HEK293 (cell line): ENCODE measurements around the gene TTLL10.

Source experiments
- CTCF ChIA-PET: fragments of 350-600 bp; formaldehyde crosslinking; extraction: SDS; loops from one replicate; lab custom pipeline; 2021; ENCODE audit warnings: antibody characterized with exemption; lab: Yijun Ruan, JAX
- POLR2A ChIA-PET: fragments of 300-600 bp; formaldehyde crosslinking; extraction: SDS; loops from one replicate; lab custom pipeline; 2020; ENCODE audit warnings: antibody characterized with exemption, inconsistent platforms; lab: Yijun Ruan, JAX
- H3K27ac ChIP-seq: fragments of 200-500 bp; sonication (Bioruptor generic); 2 replicates; pipeline ENCODE4 v1.5.1; 2014; ENCODE audit warnings: low read depth, low read length, control low read depth, inconsistent platforms; ENCODE audit errors: extremely low read depth
- H3K36me3 ChIP-seq, 2 experiments: fragments of 200-500 bp in 1 of 2; sonication (Bioruptor generic) in 1 of 2; 1 replicate in 1 of 2; 2 replicates in 1 of 2; pipeline ENCODE4 v1.5.1; 2014 to 2017; ENCODE audit warnings: inconsistent platforms in 2 of 2, low read length in 2 of 2; ENCODE audit not compliant: control insufficient read depth in 2 of 2, insufficient read depth in 1 of 2
- H3K4me1 ChIP-seq: fragments of 200-500 bp; sonication (Bioruptor generic); 2 replicates; pipeline ENCODE4 v1.5.1; 2014; ENCODE audit warnings: mild to moderate bottlenecking, low read length, inconsistent platforms; ENCODE audit not compliant: control insufficient read depth, insufficient read depth
- H3K4me3 ChIP-seq: 2 replicates; pipeline ENCODE4 v1.5.1; 2011; ENCODE audit warnings: low read depth, mild to moderate bottlenecking, control low read depth, low read length, moderate library complexity
- H3K9me3 ChIP-seq: fragments of 200-500 bp; sonication (Bioruptor generic); 2 replicates; pipeline ENCODE4 v1.5.1; 2014; ENCODE audit warnings: low read depth, low read length, inconsistent platforms; ENCODE audit not compliant: control insufficient read depth, insufficient read depth
- BCL11A ChIP-seq: fragments of 450-650 bp; formaldehyde crosslinking; IDR thresholded peaks from 2 replicates; pipeline ENCODE4 v1.5.1; 2016; ENCODE audit warnings: low read depth, missing biosample characterization, missing genetic modification characterization
- GLIS1 ChIP-seq: fragments of 450-650 bp; formaldehyde crosslinking; IDR thresholded peaks from 2 replicates; pipeline ENCODE4 v1.5.1; 2016; ENCODE audit warnings: missing biosample characterization, missing genetic modification characterization
- HOXA7 ChIP-seq: sonication (generic); formaldehyde crosslinking; IDR thresholded peaks from 2 replicates; pipeline ENCODE4 v1.8.1; 2022; ENCODE audit warnings: missing genetic modification reagents, borderline replicate concordance
- SETDB1 ChIP-seq: IDR thresholded peaks from one replicate; pipeline ENCODE4 v1.6.1; 2017; ENCODE audit warnings: mild to moderate bottlenecking, low read length, moderate library complexity, mixed read lengths; ENCODE audit not compliant: insufficient read length
- ZBTB1 ChIP-seq: fragments of 450-650 bp; formaldehyde crosslinking; IDR thresholded peaks from 2 replicates; pipeline ENCODE4 v1.5.1; 2016; ENCODE audit warnings: missing biosample characterization, missing genetic modification characterization
- ZBTB48 ChIP-seq: fragments of 450-650 bp; formaldehyde crosslinking; IDR thresholded peaks from 2 replicates; pipeline ENCODE4 v1.5.1; 2016; ENCODE audit warnings: missing biosample characterization, missing genetic modification characterization
- ZNF112 ChIP-seq: fragments of 450-650 bp; formaldehyde crosslinking; IDR thresholded peaks from 2 replicates; pipeline ENCODE4 v1.5.0; 2017; ENCODE audit warnings: missing biosample characterization, missing genetic modification characterization
- ZNF133 ChIP-seq: fragments of 450-650 bp; formaldehyde crosslinking; IDR thresholded peaks from 2 replicates; pipeline ENCODE4 v1.5.1; 2016; ENCODE audit warnings: missing biosample characterization, missing genetic modification characterization
- ZNF140 ChIP-seq: fragments of 450-650 bp; formaldehyde crosslinking; IDR thresholded peaks from 2 replicates; pipeline ENCODE4 v1.5.1; 2016; ENCODE audit warnings: missing biosample characterization, missing genetic modification characterization
- ZNF2 ChIP-seq: fragments of 450-650 bp; formaldehyde crosslinking; IDR thresholded peaks from 2 replicates; pipeline ENCODE4 v1.5.1; 2016; ENCODE audit warnings: missing biosample characterization, missing genetic modification characterization
- ZNF223 ChIP-seq: fragments of 450-650 bp; formaldehyde crosslinking; IDR thresholded peaks from 2 replicates; pipeline ENCODE4 v1.5.1; 2016; ENCODE audit warnings: missing biosample characterization, missing genetic modification characterization
- ZNF302 ChIP-seq: fragments of 450-650 bp; formaldehyde crosslinking; IDR thresholded peaks from 2 replicates; pipeline ENCODE4 v1.5.1; 2016; ENCODE audit warnings: missing biosample characterization, missing genetic modification characterization, low read depth
- ZNF341 ChIP-seq: fragments of 450-650 bp; formaldehyde crosslinking; IDR thresholded peaks from 2 replicates; pipeline ENCODE4; 2016; ENCODE audit warnings: low read depth, missing biosample characterization, missing genetic modification characterization
- ZNF473 ChIP-seq: fragments of 450-650 bp; formaldehyde crosslinking; IDR thresholded peaks from 2 replicates; pipeline ENCODE4 v1.5.1; 2017; ENCODE audit warnings: missing biosample characterization, missing genetic modification characterization
- ZNF555 ChIP-seq: fragments of 450-650 bp; formaldehyde crosslinking; conservative IDR thresholded peaks from 2 replicates; pipeline ENCODE4 v1.5.1; 2017; ENCODE audit warnings: missing biosample characterization, mild to moderate bottlenecking, missing genetic modification characterization, inconsistent platforms
- ZNF624 ChIP-seq: fragments of 450-650 bp; formaldehyde crosslinking; IDR thresholded peaks from 2 replicates; pipeline ENCODE4 v1.5.1; 2017; ENCODE audit warnings: missing biosample characterization, missing genetic modification characterization
- ZNF626 ChIP-seq: fragments of 450-650 bp; sonication (Bioruptor Pico); formaldehyde crosslinking; IDR thresholded peaks from 2 replicates; pipeline ENCODE4 v1.5.1; 2018; ENCODE audit warnings: missing biosample characterization, missing genetic modification characterization, inconsistent platforms
- ZNF677 ChIP-seq: fragments of 450-650 bp; IDR thresholded peaks from 2 replicates; pipeline ENCODE4 v1.5.0; 2018; ENCODE audit warnings: missing biosample characterization, mild to moderate bottlenecking, missing genetic modification characterization, moderate library complexity
- ZXDB ChIP-seq: fragments of 450-650 bp; formaldehyde crosslinking; IDR thresholded peaks from 2 replicates; pipeline ENCODE4 v1.5.1; 2016; ENCODE audit warnings: missing biosample characterization, missing genetic modification characterization
- TF ChIP-seq, protein P1 (sequence below): fragments of 450-650 bp; formaldehyde crosslinking; IDR thresholded peaks from 2 replicates; pipeline ENCODE4 v1.5.1; 2016; ENCODE audit warnings: missing biosample characterization, missing genetic modification characterization
- TF ChIP-seq, protein P2 (sequence below): fragments of 450-650 bp; formaldehyde crosslinking; IDR thresholded peaks from 2 replicates; pipeline ENCODE4 v1.5.1; 2016; ENCODE audit warnings: missing biosample characterization, missing genetic modification characterization
- TF ChIP-seq, protein P3 (sequence below): fragments of 450-650 bp; formaldehyde crosslinking; conservative IDR thresholded peaks from 2 replicates; pipeline ENCODE4 v1.5.1; 2016; ENCODE audit warnings: low read depth, missing biosample characterization, missing genetic modification characterization
- TF ChIP-seq, protein P4 (sequence below): fragments of 450-650 bp; formaldehyde crosslinking; IDR thresholded peaks from 2 replicates; pipeline ENCODE4 v1.5.0; 2017; ENCODE audit warnings: missing biosample characterization, missing genetic modification characterization, borderline replicate concordance
- TF ChIP-seq, protein P5 (sequence below): fragments of 450-650 bp; formaldehyde crosslinking; IDR thresholded peaks from 2 replicates; pipeline ENCODE4 v1.5.1; 2017; ENCODE audit warnings: missing biosample characterization, missing genetic modification characterization

Gene TTLL10

DNA sequence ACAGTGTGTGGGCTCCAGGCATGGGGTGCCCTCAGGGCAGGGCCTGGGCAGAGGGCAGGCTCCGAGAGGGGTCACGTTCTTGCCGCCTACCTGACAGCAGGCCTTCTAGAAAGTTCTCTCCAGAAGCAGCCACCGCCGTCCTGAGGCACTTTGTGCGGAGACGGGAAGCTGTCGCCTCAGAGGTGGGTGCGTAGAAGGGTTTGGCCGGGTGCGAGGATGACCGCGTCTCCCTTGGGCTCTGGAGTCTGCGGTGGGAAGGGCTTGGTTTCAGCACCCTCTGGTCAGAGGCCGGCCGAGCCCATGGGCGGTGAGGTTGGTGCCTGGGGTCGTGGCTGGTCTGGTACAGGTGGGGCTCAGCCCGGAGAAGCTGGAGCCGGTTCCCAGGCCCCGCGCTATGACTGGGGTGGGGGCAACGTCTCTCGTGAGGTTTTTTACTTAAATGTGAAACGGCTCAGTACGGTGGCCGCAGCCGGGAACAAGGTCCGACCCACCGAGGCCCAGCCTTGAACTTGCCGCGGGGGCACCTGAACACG lies 10.1 kb upstream of the TTLL10 start:
- POLR2A ChIA-PET, result no interaction called here

DNA sequence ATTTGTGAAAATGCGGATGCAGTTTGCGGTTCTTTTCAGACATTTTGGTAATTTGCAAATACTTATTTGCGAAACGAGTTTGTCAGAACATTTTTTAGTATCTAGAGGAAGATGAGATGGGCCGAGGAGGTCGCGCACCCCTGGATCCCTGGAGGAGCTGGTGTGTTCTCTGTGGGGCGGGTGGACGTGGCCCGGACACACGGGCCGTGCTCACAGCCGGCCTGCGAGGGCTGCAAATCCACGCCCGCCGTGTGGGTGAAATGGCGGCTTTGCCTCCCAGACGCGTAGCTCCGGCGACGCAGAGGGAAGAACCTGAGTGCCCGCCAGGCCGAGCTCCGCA lies 9.3 kb upstream of the TTLL10 start:
- Histone ChIP-seq H3K4me1 (no peaks in the 10 kb centered on the region), H3K27ac (no peak overlapping the region), H3K4me3 (peak overlapping the region; percentile 29), H3K9me3 (no peaks in the 10 kb centered on the region), H3K36me3 (no peaks in the 10 kb centered on the region)
- ChIA-PET POLR2A (no interaction called here), CTCF (no interaction called here)
- no peak for TF ChIP-seq ZNF140 (tag by site-specific recombination)
- no peak for TF ChIP-seq BCL11A (tag by site-specific recombination)
- no peak for TF ChIP-seq ZNF2
- no peak for TF ChIP-seq ZNF624 (tag by site-specific recombination)
- TF ChIP-seq ZNF302 (tag by site-specific recombination), result no peak
- TF ChIP-seq ZNF341, result no peak
- TF ChIP-seq, protein P1, sequence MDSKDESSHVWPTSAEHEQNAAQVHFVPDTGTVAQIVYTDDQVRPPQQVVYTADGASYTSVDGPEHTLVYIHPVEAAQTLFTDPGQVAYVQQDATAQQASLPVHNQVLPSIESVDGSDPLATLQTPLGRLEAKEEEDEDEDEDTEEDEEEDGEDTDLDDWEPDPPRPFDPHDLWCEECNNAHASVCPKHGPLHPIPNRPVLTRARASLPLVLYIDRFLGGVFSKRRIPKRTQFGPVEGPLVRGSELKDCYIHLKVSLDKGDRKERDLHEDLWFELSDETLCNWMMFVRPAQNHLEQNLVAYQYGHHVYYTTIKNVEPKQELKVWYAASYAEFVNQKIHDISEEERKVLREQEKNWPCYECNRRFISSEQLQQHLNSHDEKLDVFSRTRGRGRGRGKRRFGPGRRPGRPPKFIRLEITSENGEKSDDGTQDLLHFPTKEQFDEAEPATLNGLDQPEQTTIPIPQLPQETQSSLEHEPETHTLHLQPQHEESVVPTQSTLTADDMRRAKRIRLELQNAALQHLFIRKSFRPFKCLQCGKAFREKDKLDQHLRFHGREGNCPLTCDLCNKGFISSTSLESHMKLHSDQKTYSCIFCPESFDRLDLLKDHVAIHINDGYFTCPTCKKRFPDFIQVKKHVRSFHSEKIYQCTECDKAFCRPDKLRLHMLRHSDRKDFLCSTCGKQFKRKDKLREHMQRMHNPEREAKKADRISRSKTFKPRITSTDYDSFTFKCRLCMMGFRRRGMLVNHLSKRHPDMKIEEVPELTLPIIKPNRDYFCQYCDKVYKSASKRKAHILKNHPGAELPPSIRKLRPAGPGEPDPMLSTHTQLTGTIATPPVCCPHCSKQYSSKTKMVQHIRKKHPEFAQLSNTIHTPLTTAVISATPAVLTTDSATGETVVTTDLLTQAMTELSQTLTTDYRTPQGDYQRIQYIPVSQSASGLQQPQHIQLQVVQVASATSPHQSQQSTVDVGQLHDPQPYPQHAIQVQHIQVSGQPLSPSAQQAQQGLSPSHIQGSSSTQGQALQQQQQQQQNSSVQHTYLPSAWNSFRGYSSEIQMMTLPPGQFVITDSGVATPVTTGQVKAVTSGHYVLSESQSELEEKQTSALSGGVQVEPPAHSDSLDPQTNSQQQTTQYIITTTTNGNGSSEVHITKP (tag by site-specific recombination), result no peak
- TF ChIP-seq, protein P2, sequence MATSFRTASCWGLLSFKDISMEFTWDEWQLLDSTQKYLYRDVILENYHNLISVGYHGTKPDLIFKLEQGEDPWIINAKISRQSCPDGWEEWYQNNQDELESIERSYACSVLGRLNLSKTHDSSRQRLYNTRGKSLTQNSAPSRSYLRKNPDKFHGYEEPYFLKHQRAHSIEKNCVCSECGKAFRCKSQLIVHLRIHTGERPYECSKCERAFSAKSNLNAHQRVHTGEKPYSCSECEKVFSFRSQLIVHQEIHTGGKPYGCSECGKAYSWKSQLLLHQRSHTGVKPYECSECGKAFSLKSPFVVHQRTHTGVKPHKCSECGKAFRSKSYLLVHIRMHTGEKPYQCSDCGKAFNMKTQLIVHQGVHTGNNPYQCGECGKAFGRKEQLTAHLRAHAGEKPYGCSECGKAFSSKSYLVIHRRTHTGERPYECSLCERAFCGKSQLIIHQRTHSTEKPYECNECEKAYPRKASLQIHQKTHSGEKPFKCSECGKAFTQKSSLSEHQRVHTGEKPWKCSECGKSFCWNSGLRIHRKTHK (tag by site-specific recombination), result no peak

More for the DNA sequence above, 10.1 kb upstream of the TTLL10 start:
- TF ChIP-seq ZNF624 (tag by site-specific recombination), result no peak
- no peak for TF ChIP-seq ZXDB
- no peak for TF ChIP-seq ZBTB1 (tag by site-specific recombination)
- TF ChIP-seq ZNF133 (tag by site-specific recombination), result no peak
- TF ChIP-seq SETDB1, result no peak
- no peak for TF ChIP-seq GLIS1 (tag by site-specific recombination)
- no peak for TF ChIP-seq ZNF473 (tag by site-specific recombination)
- TF ChIP-seq, protein P3, sequence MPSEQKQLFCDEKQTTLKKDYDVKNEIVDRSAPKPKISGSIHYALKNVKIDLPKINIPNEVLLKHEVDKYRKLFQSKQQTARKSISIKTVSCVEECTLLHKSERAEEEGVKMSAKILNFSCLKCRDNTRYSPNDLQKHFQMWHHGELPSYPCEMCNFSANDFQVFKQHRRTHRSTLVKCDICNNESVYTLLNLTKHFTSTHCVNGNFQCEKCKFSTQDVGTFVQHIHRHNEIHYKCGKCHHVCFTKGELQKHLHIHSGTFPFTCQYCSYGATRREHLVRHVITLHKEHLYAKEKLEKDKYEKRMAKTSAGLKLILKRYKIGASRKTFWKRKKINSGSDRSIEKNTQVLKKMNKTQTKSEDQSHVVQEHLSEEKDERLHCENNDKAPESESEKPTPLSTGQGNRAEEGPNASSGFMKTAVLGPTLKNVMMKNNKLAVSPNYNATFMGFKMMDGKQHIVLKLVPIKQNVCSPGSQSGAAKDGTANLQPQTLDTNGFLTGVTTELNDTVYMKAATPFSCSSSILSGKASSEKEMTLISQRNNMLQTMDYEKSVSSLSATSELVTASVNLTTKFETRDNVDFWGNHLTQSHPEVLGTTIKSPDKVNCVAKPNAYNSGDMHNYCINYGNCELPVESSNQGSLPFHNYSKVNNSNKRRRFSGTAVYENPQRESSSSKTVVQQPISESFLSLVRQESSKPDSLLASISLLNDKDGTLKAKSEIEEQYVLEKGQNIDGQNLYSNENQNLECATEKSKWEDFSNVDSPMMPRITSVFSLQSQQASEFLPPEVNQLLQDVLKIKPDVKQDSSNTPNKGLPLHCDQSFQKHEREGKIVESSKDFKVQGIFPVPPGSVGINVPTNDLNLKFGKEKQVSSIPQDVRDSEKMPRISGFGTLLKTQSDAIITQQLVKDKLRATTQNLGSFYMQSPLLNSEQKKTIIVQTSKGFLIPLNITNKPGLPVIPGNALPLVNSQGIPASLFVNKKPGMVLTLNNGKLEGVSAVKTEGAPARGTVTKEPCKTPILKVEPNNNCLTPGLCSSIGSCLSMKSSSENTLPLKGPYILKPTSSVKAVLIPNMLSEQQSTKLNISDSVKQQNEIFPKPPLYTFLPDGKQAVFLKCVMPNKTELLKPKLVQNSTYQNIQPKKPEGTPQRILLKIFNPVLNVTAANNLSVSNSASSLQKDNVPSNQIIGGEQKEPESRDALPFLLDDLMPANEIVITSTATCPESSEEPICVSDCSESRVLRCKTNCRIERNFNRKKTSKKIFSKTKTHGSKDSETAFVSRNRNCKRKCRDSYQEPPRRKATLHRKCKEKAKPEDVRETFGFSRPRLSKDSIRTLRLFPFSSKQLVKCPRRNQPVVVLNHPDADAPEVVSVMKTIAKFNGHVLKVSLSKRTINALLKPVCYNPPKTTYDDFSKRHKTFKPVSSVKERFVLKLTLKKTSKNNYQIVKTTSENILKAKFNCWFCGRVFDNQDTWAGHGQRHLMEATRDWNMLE (tag by site-specific recombination), result no peak
- no peak for TF ChIP-seq ZNF555 (tag by site-specific recombination)
- no peak for TF ChIP-seq ZNF112 (tag by site-specific recombination)
- TF ChIP-seq ZBTB48 (tag by site-specific recombination), result no peak
- no peak for TF ChIP-seq ZNF677 (tag by site-specific recombination)
- TF ChIP-seq HOXA7, result no peak
- TF ChIP-seq, protein P4, sequence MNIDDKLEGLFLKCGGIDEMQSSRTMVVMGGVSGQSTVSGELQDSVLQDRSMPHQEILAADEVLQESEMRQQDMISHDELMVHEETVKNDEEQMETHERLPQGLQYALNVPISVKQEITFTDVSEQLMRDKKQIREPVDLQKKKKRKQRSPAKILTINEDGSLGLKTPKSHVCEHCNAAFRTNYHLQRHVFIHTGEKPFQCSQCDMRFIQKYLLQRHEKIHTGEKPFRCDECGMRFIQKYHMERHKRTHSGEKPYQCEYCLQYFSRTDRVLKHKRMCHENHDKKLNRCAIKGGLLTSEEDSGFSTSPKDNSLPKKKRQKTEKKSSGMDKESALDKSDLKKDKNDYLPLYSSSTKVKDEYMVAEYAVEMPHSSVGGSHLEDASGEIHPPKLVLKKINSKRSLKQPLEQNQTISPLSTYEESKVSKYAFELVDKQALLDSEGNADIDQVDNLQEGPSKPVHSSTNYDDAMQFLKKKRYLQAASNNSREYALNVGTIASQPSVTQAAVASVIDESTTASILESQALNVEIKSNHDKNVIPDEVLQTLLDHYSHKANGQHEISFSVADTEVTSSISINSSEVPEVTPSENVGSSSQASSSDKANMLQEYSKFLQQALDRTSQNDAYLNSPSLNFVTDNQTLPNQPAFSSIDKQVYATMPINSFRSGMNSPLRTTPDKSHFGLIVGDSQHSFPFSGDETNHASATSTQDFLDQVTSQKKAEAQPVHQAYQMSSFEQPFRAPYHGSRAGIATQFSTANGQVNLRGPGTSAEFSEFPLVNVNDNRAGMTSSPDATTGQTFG (tag by site-specific recombination), result no peak
- no peak for TF ChIP-seq ZNF223 (tag by site-specific recombination)
- TF ChIP-seq ZNF626 (tag by site-specific recombination), result no peak
- TF ChIP-seq, protein P5, sequence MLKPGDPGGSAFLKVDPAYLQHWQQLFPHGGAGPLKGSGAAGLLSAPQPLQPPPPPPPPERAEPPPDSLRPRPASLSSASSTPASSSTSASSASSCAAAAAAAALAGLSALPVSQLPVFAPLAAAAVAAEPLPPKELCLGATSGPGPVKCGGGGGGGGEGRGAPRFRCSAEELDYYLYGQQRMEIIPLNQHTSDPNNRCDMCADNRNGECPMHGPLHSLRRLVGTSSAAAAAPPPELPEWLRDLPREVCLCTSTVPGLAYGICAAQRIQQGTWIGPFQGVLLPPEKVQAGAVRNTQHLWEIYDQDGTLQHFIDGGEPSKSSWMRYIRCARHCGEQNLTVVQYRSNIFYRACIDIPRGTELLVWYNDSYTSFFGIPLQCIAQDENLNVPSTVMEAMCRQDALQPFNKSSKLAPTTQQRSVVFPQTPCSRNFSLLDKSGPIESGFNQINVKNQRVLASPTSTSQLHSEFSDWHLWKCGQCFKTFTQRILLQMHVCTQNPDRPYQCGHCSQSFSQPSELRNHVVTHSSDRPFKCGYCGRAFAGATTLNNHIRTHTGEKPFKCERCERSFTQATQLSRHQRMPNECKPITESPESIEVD (tag by site-specific recombination), result no peak
- CTCF ChIA-PET, result no interaction called here
- Histone ChIP-seq H3K27ac (no peak overlapping the region), H3K36me3 (no peaks in the 10 kb centered on the region), H3K4me3 (peak overlapping the region; percentile 29), H3K4me1 (no peaks in the 10 kb centered on the region), H3K9me3 (no peaks in the 10 kb centered on the region)
